K562 (cell line): ENCODE data around the gene LRP1B. TPM values are rescaled to one million over a fixed set of nuclear protein-coding genes. Genes with fewer than 3 reads are reported as not detected.

Experiments used
- ATAC-seq: fragments of 200-7000 bp; cut with Tn5 transposase; 3 replicates; pipeline ENCODE4 v1.9.1; 2020; ENCODE audit warnings: moderate library complexity
- BruUV-seq: library from RNA; stranded (reverse); fragments of 400-500 nt; replicated peaks from 2 replicates; lab custom pipeline; 2021; lab: Mats Ljungman, UMichigan
- CTCF ChIA-PET: fragments of 300-600 bp; formaldehyde crosslinking; extraction: SDS; loops from one replicate; lab custom pipeline; 2021; ENCODE audit warnings: low intra/inter-chr PET ratio; lab: Yijun Ruan, JAX
- POLR2A ChIA-PET: fragments of 300-600, 350-650 bp; sonication (Branson Sonifier 250); formaldehyde crosslinking; extraction: SDS; loops from one replicate; lab custom pipeline; 2021; ENCODE audit warnings: antibody characterized with exemption, inconsistent platforms; lab: Yijun Ruan, JAX
- DNase-seq, 4 experiments: peaks; one replicate each; pipeline versions ENCODE4 v3.0.0 to v3.0.0-alpha.2; 2011 to 2018; ENCODE audit warnings: low spot score in 3 of 4, mixed read lengths in 3 of 4; ENCODE audit errors: extremely low read depth in 1 of 4
- FAIRE-seq: peaks from 2 replicates; lab custom pipeline; 2011; peaks lifted over from hg19 to GRCh38; lab: Jason Lieb, UNC
- H2AFZ ChIP-seq: 2 replicates; pipeline ENCODE4 v1.6.0; 2011; ENCODE audit warnings: low read depth, low read length, control low read depth, inconsistent platforms
- H3K27ac ChIP-seq: fragments of 200-600 bp; 3 replicates; pipeline ENCODE4 v1.8.0; 2011; ENCODE audit warnings: low read depth, mild to moderate bottlenecking, control low read depth, inconsistent platforms, low read length, moderate library complexity, mixed read lengths; ENCODE audit errors: extremely low read depth
- H3K27me3 ChIP-seq, 2 experiments: fragments of 300-600 bp in 1 of 2; 2 replicates in 1 of 2; 3 replicates in 1 of 2; pipeline versions ENCODE4 v1.6.0 to v1.8.0; 2011; ENCODE audit warnings: inconsistent platforms in 2 of 2, low read length in 2 of 2, mild to moderate bottlenecking in 1 of 2, mixed read lengths in 1 of 2, moderate library complexity in 1 of 2; ENCODE audit not compliant: control insufficient read depth in 2 of 2, insufficient read depth in 2 of 2
- H3K36me3 ChIP-seq: fragments of 300-600 bp; 3 replicates; pipeline ENCODE4 v1.8.0; 2011; ENCODE audit warnings: mild to moderate bottlenecking, low read length, inconsistent platforms; ENCODE audit not compliant: control insufficient read depth, insufficient read depth
- H3K4me1 ChIP-seq, 2 experiments: fragments of 200-600 bp in 1 of 2; replicated peaks in 1 of 2; 2 replicates in 1 of 2; 3 replicates in 1 of 2; pipeline versions ENCODE4 v1.5.1 to v1.8.0; 2011; ENCODE audit warnings: inconsistent platforms in 2 of 2, low read length in 2 of 2, mild to moderate bottlenecking in 1 of 2, mixed read lengths in 1 of 2, moderate library complexity in 1 of 2; ENCODE audit not compliant: control insufficient read depth in 2 of 2, insufficient read depth in 2 of 2
- H3K4me2 ChIP-seq: 2 replicates; pipeline ENCODE4 v1.6.1; 2011; ENCODE audit warnings: low read length, control low read depth, inconsistent platforms, mixed read lengths; ENCODE audit not compliant: insufficient read depth
- H3K4me3 ChIP-seq: fragments of 200-600 bp; sonication (generic), shearing (Covaris generic); 2 replicates; pipeline ENCODE4 v1.5.1; 2016; ENCODE audit warnings: control low read depth, inconsistent platforms
- H3K79me2 ChIP-seq: fragments of 200-600 bp; 3 replicates; pipeline ENCODE4 v1.8.0; 2011; ENCODE audit warnings: low read length, inconsistent platforms; ENCODE audit not compliant: control insufficient read depth, insufficient read depth
- H3K9ac ChIP-seq, 2 experiments: 2 replicates each; pipeline versions ENCODE4 v1.6.0 to v1.6.1; 2011; ENCODE audit warnings: low read depth in 2 of 2, low read length in 2 of 2, control low read depth in 1 of 2, inconsistent platforms in 1 of 2, mild to moderate bottlenecking in 1 of 2, mixed read lengths in 1 of 2; ENCODE audit not compliant: insufficient read depth in 1 of 2
- H3K9me1 ChIP-seq: one replicate; pipeline ENCODE4 v1.6.0; 2011; ENCODE audit warnings: inconsistent platforms, mild to moderate bottlenecking, low read length, moderate library complexity; ENCODE audit not compliant: control insufficient read depth, insufficient read depth
- H3K9me3 ChIP-seq: replicated peaks from 2 replicates; pipeline ENCODE4 v1.5.1; 2011; ENCODE audit warnings: low read depth, low read length, inconsistent platforms; ENCODE audit not compliant: control insufficient read depth, insufficient read depth
- H4K20me1 ChIP-seq: replicated peaks from 2 replicates; pipeline ENCODE4 v1.6.1; 2011; ENCODE audit warnings: low read length, inconsistent platforms, mixed read lengths; ENCODE audit not compliant: control insufficient read depth, insufficient read depth
- ARHGAP35 ChIP-seq: fragments of 450-650 bp; IDR thresholded peaks from 2 replicates; pipeline ENCODE4 v1.6.1; 2018; ENCODE audit not compliant: partially characterized antibody
- CBFA2T2 ChIP-seq: fragments of 450-650 bp; conservative IDR thresholded peaks from 2 replicates; pipeline ENCODE4 v1.6.1; 2017; ENCODE audit warnings: mild to moderate bottlenecking
- LEF1 ChIP-seq: fragments of 450-650 bp; IDR thresholded peaks from 2 replicates; pipeline ENCODE4 v1.6.1; 2016; ENCODE audit warnings: mild to moderate bottlenecking
- NCOR1 ChIP-seq: fragments of 450-650 bp; IDR thresholded peaks from 2 replicates; pipeline ENCODE4 v1.6.1; 2016; ENCODE audit warnings: mild to moderate bottlenecking, moderate library complexity
- PHF21A ChIP-seq: fragments of 450-650 bp; IDR thresholded peaks from 2 replicates; pipeline ENCODE4 v1.6.1; 2017; ENCODE audit warnings: low read depth, borderline replicate concordance
- RAD51 ChIP-seq: fragments of 450-650 bp; IDR thresholded peaks from 2 replicates; pipeline ENCODE4 v1.7.1; 2016; ENCODE audit warnings: low read depth, mild to moderate bottlenecking, borderline replicate concordance
- SETDB1 ChIP-seq: IDR thresholded peaks from one replicate; pipeline ENCODE4 v1.6.1; 2012; ENCODE audit warnings: low read length, control low read depth, inconsistent platforms
- TCF3 ChIP-seq: sonication (generic); formaldehyde crosslinking; IDR thresholded peaks from 2 replicates; pipeline ENCODE4 v1.4.0; 2020; ENCODE audit warnings: mild to moderate bottlenecking, missing genetic modification reagents
- YY1 ChIP-seq, 3 experiments: IDR thresholded peaks; 2 replicates each; pipeline ENCODE4 v1.6.1; 2011; ENCODE audit warnings: low read length in 2 of 3, mild to moderate bottlenecking in 2 of 3, moderate library complexity in 2 of 3, borderline replicate concordance in 1 of 3, control low read depth in 1 of 3, low read depth in 1 of 3; ENCODE audit not compliant: insufficient read depth in 3 of 3, insufficient replicate concordance in 2 of 3, control insufficient read depth in 1 of 3, insufficient read length in 1 of 3; ENCODE audit errors: extremely low read depth in 1 of 3
- ZNF174 ChIP-seq: fragments of 250-450 bp; sonication (Bioruptor Pico); IDR thresholded peaks from 2 replicates; pipeline ENCODE4 v1.4.0; 2020; ENCODE audit warnings: mild to moderate bottlenecking
- WGBS: fragments of 100-300 bp; shearing (Covaris generic); methylation state at CpG from one replicate; pipeline ENCODE4 v1.1.6; 2016; ENCODE audit warnings: low coverage, mixed read lengths; ENCODE audit not compliant: insufficient coverage; ENCODE audit errors: missing lambda C conversion rate; 5-methylcytosine and 5-hydroxymethylcytosine counted together
- in situ Hi-C: fragments of 300-500 bp; cut with MboI; formaldehyde crosslinking; loops from 4 replicates; pipeline ENCODE4 v1.15.0; 2018; ENCODE audit warnings: inconsistent platforms, mixed read lengths
- intact Hi-C: fragments of 100-400 bp; cut with micrococcal nuclease; formaldehyde crosslinking; loops from 2 replicates; pipeline ENCODE4 v1.14.2; 2022
- polyA plus RNA-seq, 8 experiments: library from polyadenylated mRNA; depleted of rRNA in 4 of 8; stranded (reverse) in 5 of 8; unstranded in 3 of 8; fragments of >200 nt; fragmentation: Nextera tagmentation in 2 of 8; fragmentation: Illumina TruSeq in 1 of 8; extraction: Ambion mirVana in 2 of 8; extraction: Trizol in 1 of 8; gene quantifications; 2 replicates each; pipeline versions ENCODE4 v1.2.1 to v1.2.3, GENCODE V29; 2011 to 2014; ENCODE audit warnings: inconsistent platforms in 1 of 8, missing spikeins in 1 of 8
- total RNA-seq, 7 experiments: library from RNA; depleted of rRNA in 6 of 7; stranded (reverse); fragments of >200 nt in 6 of 7; fragmentation: Illumina TruSeq in 2 of 7; extraction: Trizol in 2 of 7; gene quantifications; 2 replicates each; pipeline versions ENCODE4 v1.2.1 to v1.2.3, GENCODE V29; 2011 to 2021; ENCODE audit warnings: low replicate concordance in 1 of 7
- TF ChIP-seq, protein P1 (sequence below): fragments of 450-650 bp; formaldehyde crosslinking; IDR thresholded peaks from 2 replicates; pipeline ENCODE4 v1.4.0; 2020; ENCODE audit warnings: mild to moderate bottlenecking, mixed read lengths
- TF ChIP-seq, protein P2 (sequence below): fragments of 250-450 bp; sonication (Bioruptor Pico); IDR thresholded peaks from 2 replicates; pipeline ENCODE4 v1.8.0; 2022; ENCODE audit warnings: inconsistent platforms

Gene LRP1B
- total and polyA plus RNA-seq, 9 of the 15 experiments (the other 6 are each of a cell fraction or from before 2014, with no cell fraction given) = not detected

DNA sequence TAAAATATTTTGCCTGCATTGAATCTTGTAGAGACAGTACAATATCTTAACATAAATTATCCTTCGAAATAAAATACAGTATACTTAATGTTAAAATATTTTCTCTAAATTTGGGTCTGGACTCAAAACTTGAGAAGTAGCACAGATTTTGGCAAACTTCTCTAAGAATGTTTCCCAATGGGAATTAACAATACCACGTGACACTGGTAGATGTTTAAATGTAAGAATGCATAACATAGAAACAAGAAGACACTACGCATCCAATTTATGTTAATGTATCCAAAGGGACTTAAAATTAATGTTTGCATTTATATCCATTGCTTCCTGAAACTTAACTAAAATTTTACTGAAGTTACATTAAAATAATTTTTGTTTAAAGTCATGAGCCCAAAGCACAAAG is 1460.9 kb downstream of the LRP1B start:
- Histone ChIP-seq H4K20me1 (no peaks in the 10 kb centered on the region), H3K4me1 (no peaks in the 10 kb centered on the region), H3K4me2 (no peak overlapping the region), H3K27me3 (no peaks in the 10 kb centered on the region), H2AFZ (no peak overlapping the region), H3K79me2 (no peaks in the 10 kb centered on the region), H3K36me3 (no peaks in the 10 kb centered on the region), H3K4me3 (no peak overlapping the region), H3K9me1 (no peaks in the 10 kb centered on the region), H3K27ac (no peak overlapping the region), H3K9me3 (no peaks in the 10 kb centered on the region)
- intact Hi-C loops (no loop called here), in situ Hi-C loops (no loop called here)
- ATAC-seq (no peak), DNase-seq (no peak), FAIRE-seq (no peak)
- POLR2A ChIA-PET = no interaction called here
- 4% methylated on average over 3 of the region's 3 CpGs for WGBS
- CTCF ChIA-PET = no interaction called here
- BruUV-seq = no TSS peak
- TF ChIP-seq SETDB1 = no peak
- TF ChIP-seq, protein P1, sequence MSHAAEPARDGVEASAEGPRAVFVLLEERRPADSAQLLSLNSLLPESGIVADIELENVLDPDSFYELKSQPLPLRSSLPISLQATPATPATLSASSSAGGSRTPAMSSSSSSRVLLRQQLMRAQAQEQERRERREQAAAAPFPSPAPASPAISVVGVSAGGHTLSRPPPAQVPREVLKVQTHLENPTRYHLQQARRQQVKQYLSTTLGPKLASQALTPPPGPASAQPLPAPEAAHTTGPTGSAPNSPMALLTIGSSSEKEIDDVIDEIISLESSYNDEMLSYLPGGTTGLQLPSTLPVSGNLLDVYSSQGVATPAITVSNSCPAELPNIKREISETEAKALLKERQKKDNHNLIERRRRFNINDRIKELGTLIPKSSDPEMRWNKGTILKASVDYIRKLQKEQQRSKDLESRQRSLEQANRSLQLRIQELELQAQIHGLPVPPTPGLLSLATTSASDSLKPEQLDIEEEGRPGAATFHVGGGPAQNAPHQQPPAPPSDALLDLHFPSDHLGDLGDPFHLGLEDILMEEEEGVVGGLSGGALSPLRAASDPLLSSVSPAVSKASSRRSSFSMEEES (CRISPR knock-in tag) = peak; percentile 42; the same call in 1 of the 2 replicates
- TF ChIP-seq, all 486 proteins: peak for 1
- H3K9ac ChIP-seq = no peak overlapping the region

DNA sequence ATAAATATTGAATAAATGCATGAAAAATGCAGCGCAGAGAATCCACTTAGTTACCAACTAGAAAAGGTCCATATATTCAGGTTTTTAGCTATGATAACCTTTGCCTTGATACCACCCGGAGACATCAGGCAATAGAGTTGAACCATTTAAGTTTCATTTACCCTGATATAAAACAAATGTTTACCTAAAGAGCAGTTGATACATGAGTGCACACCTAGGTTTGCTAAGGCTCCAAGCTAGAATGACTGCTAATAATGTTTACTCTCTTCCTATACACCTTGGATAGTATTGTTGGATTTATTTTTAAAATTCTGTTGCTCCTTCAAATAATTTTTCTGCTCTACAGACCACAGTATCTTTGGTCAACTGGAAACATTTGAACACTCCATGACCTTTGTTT is 1463.6 kb downstream of the LRP1B start:
- 0% methylated on average over 2 of the region's 2 CpGs for WGBS
- H3K9me3 ChIP-seq = no peaks in the 10 kb centered on the region
- TF ChIP-seq YY1 (IDR thresholded peaks at IDR 0.05; ENCODE audit: borderline replicate concordance in 1 of 3, control insufficient read depth in 1 of 3, extremely low read depth in 1 of 3, insufficient read depth in 3 of 3, insufficient read length in 1 of 3, insufficient replicate concordance in 2 of 3, low read depth in 1 of 3, low read length in 2 of 3) = no peak
- TF ChIP-seq ZNF174 = no peak
- TF ChIP-seq RAD51 = no peak
- TF ChIP-seq PHF21A = no peak
- TF ChIP-seq, protein P2, sequence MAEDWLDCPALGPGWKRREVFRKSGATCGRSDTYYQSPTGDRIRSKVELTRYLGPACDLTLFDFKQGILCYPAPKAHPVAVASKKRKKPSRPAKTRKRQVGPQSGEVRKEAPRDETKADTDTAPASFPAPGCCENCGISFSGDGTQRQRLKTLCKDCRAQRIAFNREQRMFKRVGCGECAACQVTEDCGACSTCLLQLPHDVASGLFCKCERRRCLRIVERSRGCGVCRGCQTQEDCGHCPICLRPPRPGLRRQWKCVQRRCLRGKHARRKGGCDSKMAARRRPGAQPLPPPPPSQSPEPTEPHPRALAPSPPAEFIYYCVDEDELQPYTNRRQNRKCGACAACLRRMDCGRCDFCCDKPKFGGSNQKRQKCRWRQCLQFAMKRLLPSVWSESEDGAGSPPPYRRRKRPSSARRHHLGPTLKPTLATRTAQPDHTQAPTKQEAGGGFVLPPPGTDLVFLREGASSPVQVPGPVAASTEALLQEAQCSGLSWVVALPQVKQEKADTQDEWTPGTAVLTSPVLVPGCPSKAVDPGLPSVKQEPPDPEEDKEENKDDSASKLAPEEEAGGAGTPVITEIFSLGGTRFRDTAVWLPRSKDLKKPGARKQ = no peak
- TF ChIP-seq CBFA2T2 = no peak
- no peak for TF ChIP-seq ARHGAP35
- no peak for TF ChIP-seq TCF3
- TF ChIP-seq NCOR1 = no peak
- no peak for TF ChIP-seq LEF1

More for the DNA sequence above, 1463.6 kb downstream of the LRP1B start:
- Histone ChIP-seq H3K36me3 (no peaks in the 10 kb centered on the region), H3K79me2 (no peaks in the 10 kb centered on the region), H2AFZ (no peak overlapping the region), H3K27ac (no peak overlapping the region), H3K9me1 (no peaks in the 10 kb centered on the region), H3K4me3 (no peak overlapping the region), H4K20me1 (no peaks in the 10 kb centered on the region), H3K4me1 (no peaks in the 10 kb centered on the region), H3K9ac (no peak overlapping the region), H3K27me3 (no peaks in the 10 kb centered on the region), H3K4me2 (no peak overlapping the region)
- ChIA-PET POLR2A (no interaction called here), CTCF (no interaction called here)
- DNase-seq (no peak), ATAC-seq (no peak), FAIRE-seq (no peak)
- intact Hi-C loops = no loop called here
- no TSS peak for BruUV-seq
- in situ Hi-C loops = no loop called here
